Trophoblast cell (in vitro differentiated cells and primary cell): ENCODE data around the gene PCF11.

ENCODE experiments used
- DNase-seq, 2 donors: peaks; one replicate each; pipeline ENCODE4 v3.0.0-alpha.2; 2016
- H2AFZ ChIP-seq: 2 replicates; pipeline ENCODE4 v1.6.1; 2013; ENCODE audit warnings: low read length, moderate library complexity, mild to moderate bottlenecking; ENCODE audit not compliant: insufficient read depth, poor library complexity
- H2AK5ac ChIP-seq: 2 replicates; pipeline ENCODE4 v1.6.1; 2013; ENCODE audit warnings: mild to moderate bottlenecking, low read length
- H2BK120ac ChIP-seq: 2 replicates; pipeline ENCODE4 v1.6.1; 2013; ENCODE audit warnings: low read length, mild to moderate bottlenecking, moderate library complexity; ENCODE audit not compliant: insufficient read depth, poor library complexity
- H2BK12ac ChIP-seq: 2 replicates; pipeline ENCODE4 v1.6.1; 2013; ENCODE audit warnings: mild to moderate bottlenecking, low read length, moderate library complexity
- H2BK5ac ChIP-seq: 2 replicates; pipeline ENCODE4 v1.6.1; 2013; ENCODE audit warnings: low read length, low read depth, moderate library complexity, mild to moderate bottlenecking; ENCODE audit not compliant: poor library complexity
- H3K14ac ChIP-seq: 2 replicates; pipeline ENCODE4 v1.6.1; 2013; ENCODE audit warnings: mild to moderate bottlenecking, low read length
- H3K18ac ChIP-seq: 2 replicates; pipeline ENCODE4 v1.6.1; 2013; ENCODE audit warnings: mild to moderate bottlenecking, low read length
- H3K23ac ChIP-seq: 2 replicates; pipeline ENCODE4 v1.6.1; 2013; ENCODE audit warnings: low read length
- H3K27ac ChIP-seq: 2 replicates; pipeline ENCODE4 v1.5.1; 2013; ENCODE audit warnings: low read depth, mild to moderate bottlenecking, inconsistent platforms, low read length, moderate library complexity
- H3K27me3 ChIP-seq: 2 replicates; pipeline ENCODE4 v1.6.1; 2013; ENCODE audit warnings: inconsistent platforms, mild to moderate bottlenecking, low read length, moderate library complexity; ENCODE audit not compliant: insufficient read depth
- H3K36me3 ChIP-seq, 2 experiments: 1 replicate in 1 of 2; 2 replicates in 1 of 2; pipeline ENCODE4 v1.6.1; 2013; ENCODE audit warnings: low read length in 2 of 2, mild to moderate bottlenecking in 2 of 2, moderate library complexity in 1 of 2; ENCODE audit not compliant: insufficient read depth in 2 of 2, control insufficient read depth in 1 of 2
- H3K4ac ChIP-seq: 2 replicates; pipeline ENCODE4 v1.6.1; 2013; ENCODE audit warnings: low read depth, mild to moderate bottlenecking, low read length, moderate library complexity
- H3K4me1 ChIP-seq, 2 experiments: 1 replicate in 1 of 2; 2 replicates in 1 of 2; pipeline ENCODE4 v1.6.1; 2013; ENCODE audit warnings: low read length in 2 of 2, mild to moderate bottlenecking in 2 of 2, moderate library complexity in 1 of 2; ENCODE audit not compliant: insufficient read depth in 2 of 2, control insufficient read depth in 1 of 2
- H3K4me2 ChIP-seq: 2 replicates; pipeline ENCODE4 v1.6.1; 2013; ENCODE audit warnings: inconsistent platforms, mild to moderate bottlenecking, low read length, moderate library complexity
- H3K4me3 ChIP-seq: 2 replicates; pipeline ENCODE4 v1.5.1; 2013; ENCODE audit warnings: mild to moderate bottlenecking, low read depth, low read length, inconsistent platforms
- H3K79me1 ChIP-seq: one replicate; pipeline ENCODE4 v1.6.1; 2013; ENCODE audit warnings: low read length
- H3K79me2 ChIP-seq: 2 replicates; pipeline ENCODE4 v1.6.1; 2013; ENCODE audit warnings: low read length, mild to moderate bottlenecking; ENCODE audit not compliant: control insufficient read depth, insufficient read depth, poor library complexity
- H3K9ac ChIP-seq: 2 replicates; pipeline ENCODE4 v1.6.1; 2013; ENCODE audit warnings: mild to moderate bottlenecking, low read length
- H3K9me3 ChIP-seq: 2 replicates; pipeline ENCODE4 v1.6.1; 2013; ENCODE audit warnings: low read depth, mild to moderate bottlenecking, control low read depth, inconsistent platforms, low read length; ENCODE audit not compliant: insufficient read depth
- H4K12ac ChIP-seq: 2 replicates; pipeline ENCODE4 v1.6.1; 2013; ENCODE audit warnings: low read depth, mild to moderate bottlenecking, low read length, moderate library complexity
- H4K8ac ChIP-seq: 2 replicates; pipeline ENCODE4 v1.6.1; 2013; ENCODE audit warnings: low read depth, mild to moderate bottlenecking, low read length, moderate library complexity
- H4K91ac ChIP-seq: one replicate; pipeline ENCODE4 v1.6.1; 2013; ENCODE audit warnings: low read depth, mild to moderate bottlenecking, low read length, moderate library complexity
- WGBS: extraction: QIAGEN DNeasy Blood & Tissue Kit; methylation state at CpG from one replicate; pipeline ENCODE4 v1.1.7; 2013; ENCODE audit warnings: missing lambda C conversion rate; ENCODE audit not compliant: insufficient read length, insufficient coverage; ENCODE audit errors: extremely low coverage; 5-methylcytosine and 5-hydroxymethylcytosine counted together

PCF11 gene

DNA sequence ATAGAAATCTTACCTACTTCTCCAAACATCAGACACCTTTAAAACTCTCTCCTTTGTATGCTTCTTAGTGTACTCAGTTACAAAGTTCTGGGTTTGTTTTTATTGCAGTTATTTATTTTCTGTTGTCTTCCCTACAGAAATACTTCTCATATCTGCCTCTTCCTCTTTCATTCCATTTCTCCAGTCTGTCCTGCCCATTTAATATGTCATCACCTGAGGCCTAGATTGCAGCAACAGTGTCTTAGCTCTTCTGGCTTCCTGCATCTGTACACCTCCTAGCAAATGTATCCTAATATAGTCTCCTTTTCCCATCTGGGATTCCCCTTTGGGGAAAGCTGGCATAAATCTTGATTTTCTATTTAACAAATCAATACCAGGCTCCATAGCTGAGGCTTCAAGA is 34.9 kb upstream of the PCF11 start:
- Histone ChIP-seq H3K36me3 (no peaks in the 10 kb centered on the region), H4K12ac (no peak overlapping the region)
- DNase-seq: peak in 1 of 2 donors; percentile 33

DNA sequence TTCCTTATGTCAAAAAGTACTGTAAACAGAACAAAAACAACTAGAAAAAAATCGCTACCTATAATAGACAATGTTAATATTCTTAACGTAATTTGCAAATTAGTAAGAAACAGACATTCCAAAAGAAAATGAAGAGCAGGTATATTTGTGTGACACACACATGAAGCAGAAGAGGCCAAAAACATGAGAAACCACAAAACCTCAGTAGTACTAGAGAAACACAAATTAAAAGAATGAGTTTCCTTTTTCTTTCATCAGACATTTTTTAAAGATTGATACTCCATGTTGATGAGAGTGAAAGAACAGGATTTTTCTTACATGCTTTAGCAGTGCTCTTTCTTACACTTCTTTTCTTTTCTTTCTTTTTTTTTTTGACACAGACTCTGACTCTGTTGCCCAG is 34.2 kb upstream of the PCF11 start:
- no peaks in the 10 kb centered on the region for H3K36me3 ChIP-seq
- no peaks in the 10 kb centered on the region for H3K4me1 ChIP-seq
- DNase-seq: no peak
- no peak overlapping the region for H3K4me2 ChIP-seq
- H3K9me3 ChIP-seq: no peaks in the 10 kb centered on the region
- no peak overlapping the region for H2AK5ac ChIP-seq
- H2BK120ac ChIP-seq: no peak overlapping the region
- H3K9ac ChIP-seq: no peak overlapping the region
- H4K91ac ChIP-seq: no peak overlapping the region
- H3K23ac ChIP-seq: no peak overlapping the region
- WGBS: no CpG with 5 or more reads among the region's 2 CpGs
- no peak overlapping the region for H2AFZ ChIP-seq
- no peak overlapping the region for H4K12ac ChIP-seq
- H3K4me3 ChIP-seq: no peak overlapping the region
- H3K27me3 ChIP-seq: no peaks in the 10 kb centered on the region
- H3K4ac ChIP-seq: no peak overlapping the region
- no peak overlapping the region for H2BK12ac ChIP-seq
- no peak overlapping the region for H3K14ac ChIP-seq
- H4K8ac ChIP-seq: no peak overlapping the region
- no peak overlapping the region for H2BK5ac ChIP-seq
- H3K27ac ChIP-seq: no peak overlapping the region
- no peaks in the 10 kb centered on the region for H3K79me1 ChIP-seq
- H3K18ac ChIP-seq: no peak overlapping the region
- H3K79me2 ChIP-seq: no peaks in the 10 kb centered on the region

More for the DNA sequence above, 34.9 kb upstream of the PCF11 start:
- Histone ChIP-seq H3K18ac (no peak overlapping the region), H4K91ac (no peak overlapping the region), H3K4ac (no peak overlapping the region), H3K14ac (no peak overlapping the region), H3K9ac (no peak overlapping the region), H3K79me1 (no peaks in the 10 kb centered on the region), H2BK120ac (no peak overlapping the region), H3K27me3 (no peaks in the 10 kb centered on the region), H3K23ac (no peak overlapping the region), H2BK5ac (no peak overlapping the region), H4K8ac (no peak overlapping the region), H2BK12ac (no peak overlapping the region), H3K27ac (no peak overlapping the region), H3K4me2 (no peak overlapping the region), H3K4me3 (no peak overlapping the region), H3K4me1 (no peaks in the 10 kb centered on the region), H3K79me2 (no peaks in the 10 kb centered on the region), H3K9me3 (no peaks in the 10 kb centered on the region), H2AFZ (no peak overlapping the region), H2AK5ac (no peak overlapping the region)

DNA sequence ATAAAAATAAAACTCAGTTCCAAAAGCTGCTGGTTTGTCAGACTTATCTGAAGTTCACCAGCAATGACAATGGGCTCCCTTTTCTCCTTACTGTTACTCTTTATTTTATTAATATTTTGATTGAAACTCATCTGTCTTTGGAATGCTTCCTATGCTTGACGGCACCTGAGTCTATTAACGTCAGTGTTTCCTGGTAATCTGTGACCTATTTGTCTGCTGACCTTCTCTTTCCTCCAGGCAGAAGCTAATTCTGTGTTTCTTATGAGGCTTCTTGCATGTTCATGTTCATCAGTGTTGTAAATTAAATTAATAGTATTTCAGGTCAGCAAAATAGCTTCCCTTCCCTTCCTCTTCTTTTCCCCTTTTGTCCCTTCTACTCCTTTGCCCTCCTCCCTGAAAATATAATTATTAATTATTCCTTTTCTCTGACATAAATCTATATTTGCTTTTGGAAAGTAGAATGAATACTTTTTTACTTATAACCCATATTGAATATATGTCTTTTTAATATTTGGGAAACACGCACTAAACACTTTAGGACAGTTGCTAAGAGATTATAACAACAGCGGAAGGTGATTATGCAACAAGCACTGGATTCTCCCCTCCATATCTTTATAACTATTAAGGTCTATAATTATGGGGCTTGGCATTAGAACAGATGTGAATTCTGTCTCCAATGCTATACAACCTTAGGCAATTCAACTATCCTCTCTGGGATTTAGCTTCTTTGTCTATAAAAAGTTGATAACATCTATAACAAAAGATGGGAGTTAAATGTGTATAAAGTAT is 32.1 kb upstream of the PCF11 start:
- no peak overlapping the region for H3K18ac ChIP-seq
- H3K4me2 ChIP-seq: no peak overlapping the region
- no peak overlapping the region for H3K9ac ChIP-seq
- WGBS: no CpG with 5 or more reads among the region's 4 CpGs
- no peaks in the 10 kb centered on the region for H3K27me3 ChIP-seq
- H2BK5ac ChIP-seq: no peak overlapping the region
- no peaks in the 10 kb centered on the region for H3K79me2 ChIP-seq
- H4K12ac ChIP-seq: no peak overlapping the region
- no peak overlapping the region for H2AFZ ChIP-seq
- no peak overlapping the region for H2AK5ac ChIP-seq
- no peaks in the 10 kb centered on the region for H3K9me3 ChIP-seq
- no peak overlapping the region for H2BK120ac ChIP-seq
- no peak overlapping the region for H3K14ac ChIP-seq
- no peak overlapping the region for H3K4ac ChIP-seq
- no peak overlapping the region for H2BK12ac ChIP-seq
- no peaks in the 10 kb centered on the region for H3K79me1 ChIP-seq
- no peaks in the 10 kb centered on the region for H3K36me3 ChIP-seq
- no peak overlapping the region for H4K91ac ChIP-seq
- H4K8ac ChIP-seq: no peak overlapping the region
- H3K23ac ChIP-seq: no peak overlapping the region
- no peak overlapping the region for H3K27ac ChIP-seq
- H3K4me3 ChIP-seq: no peak overlapping the region
- DNase-seq: no peak
- no peaks in the 10 kb centered on the region for H3K4me1 ChIP-seq

DNA sequence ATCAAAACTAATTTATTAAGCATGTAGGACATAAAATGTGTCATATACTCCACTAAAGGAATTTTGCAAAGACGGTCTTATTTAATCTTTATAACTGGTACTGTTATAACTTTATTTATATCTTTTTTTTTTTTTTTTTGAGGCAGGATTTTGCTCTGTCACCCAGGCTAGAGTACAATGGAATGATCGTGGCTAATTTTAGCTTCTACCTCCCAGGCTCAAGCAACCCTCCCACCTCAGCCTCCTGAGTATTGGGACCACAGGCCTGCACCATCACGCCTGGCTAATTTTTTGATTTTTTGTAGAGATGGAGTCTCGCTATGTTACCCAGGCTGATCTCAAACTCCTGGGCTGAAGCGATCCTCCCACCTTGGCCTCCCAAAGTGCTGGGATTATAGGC is 31.4 kb upstream of the PCF11 start:
- Histone ChIP-seq H3K4me3 (no peak overlapping the region), H3K79me2 (no peaks in the 10 kb centered on the region), H4K8ac (no peak overlapping the region), H3K23ac (no peak overlapping the region), H2AK5ac (no peak overlapping the region), H4K91ac (no peak overlapping the region), H3K4ac (no peak overlapping the region), H3K4me1 (no peaks in the 10 kb centered on the region), H4K12ac (no peak overlapping the region), H3K4me2 (no peak overlapping the region), H2AFZ (no peak overlapping the region), H2BK120ac (no peak overlapping the region), H3K27ac (no peak overlapping the region), H3K9ac (no peak overlapping the region), H3K18ac (no peak overlapping the region), H3K14ac (no peak overlapping the region), H3K79me1 (no peaks in the 10 kb centered on the region), H3K36me3 (no peaks in the 10 kb centered on the region), H3K27me3 (no peaks in the 10 kb centered on the region), H2BK5ac (no peak overlapping the region), H3K9me3 (no peaks in the 10 kb centered on the region), H2BK12ac (no peak overlapping the region)
- no peak for DNase-seq
- no CpG with 5 or more reads among the region's 5 CpGs for WGBS
